Activated T-cell treated with anti-CD3 and anti-CD28 coated beads for 1 hour (primary cell): ENCODE data around the gene NTN4.
"Not testable (repeated sequence)": the region's sequence is repeated elsewhere in the genome, so short reads cannot be mapped to it uniquely, and the experiment has no call there.

Source experiments
- DNase-seq: peaks from one replicate; pipeline ENCODE4 v3.0.0-alpha.2; 2020; ENCODE audit warnings: low read depth

NTN4 gene

GRCh38 chr12:95709152-95709551, 81.4 kb downstream of the NTN4 start:
- DNase-seq = no peak

GRCh38 chr12:95705143-95705542, 85.4 kb downstream of the NTN4 start:
- DNase-seq = no peak

GRCh38 chr12:95703986-95704385, 86.6 kb downstream of the NTN4 start:
- no peak for DNase-seq

- no peak for DNase-seq
Observed at GRCh38 chr12:95701722-95702418, 88.7 kb downstream of the NTN4 start.

- no peak for DNase-seq
Observed at GRCh38 chr12:95701275-95701674, 89.3 kb downstream of the NTN4 start.

- no peak for DNase-seq
Observed at GRCh38 chr12:95700316-95700785, 90.2 kb downstream of the NTN4 start.

GRCh38 chr12:95699579-95699978, 91.0 kb downstream of the NTN4 start:
- no peak for DNase-seq

GRCh38 chr12:95694136-95694535, 96.4 kb downstream of the NTN4 start:
- DNase-seq = no peak

- DNase-seq = no peak
Observed at GRCh38 chr12:95693689-95694088, 96.9 kb downstream of the NTN4 start.

GRCh38 chr12:95690861-95691635, 99.5 kb downstream of the NTN4 start:
- no peak for DNase-seq

GRCh38 chr12:95687937-95688336, 102.6 kb downstream of the NTN4 start:
- DNase-seq = no peak

- no peak for DNase-seq
Observed at GRCh38 chr12:95683418-95683817, 107.1 kb downstream of the NTN4 start.

- no peak for DNase-seq
Observed at GRCh38 chr12:95681210-95681765, 109.3 kb downstream of the NTN4 start.

GRCh38 chr12:95678684-95679083, 111.9 kb downstream of the NTN4 start:
- no peak for DNase-seq

- DNase-seq = not testable (repeated sequence)
Observed at GRCh38 chr12:95677782-95678181, 112.8 kb downstream of the NTN4 start.

GRCh38 chr12:95674631-95675030, 115.9 kb downstream of the NTN4 start:
- DNase-seq = no peak

GRCh38 chr12:95674163-95674562, 116.4 kb downstream of the NTN4 start:
- DNase-seq = no peak

- no peak for DNase-seq
Observed at GRCh38 chr12:95673576-95673975, 117.0 kb downstream of the NTN4 start.

- DNase-seq = no peak
Observed at GRCh38 chr12:95672166-95672565, 118.4 kb downstream of the NTN4 start.

- no peak for DNase-seq
Observed at GRCh38 chr12:95671265-95671664, 119.3 kb downstream of the NTN4 start.

- DNase-seq = no peak
Observed at GRCh38 chr12:95663525-95663924, 127.0 kb downstream of the NTN4 start.

- DNase-seq = no peak
Observed at GRCh38 chr12:95661360-95661759, 129.2 kb downstream of the NTN4 start.

GRCh38 chr12:95658386-95658785, 132.2 kb downstream of the NTN4 start:
- DNase-seq = no peak
